ENCODE data around the gene KIAA0232. TPM values are rescaled to one million over a fixed set of nuclear protein-coding genes. Genes with fewer than 3 reads are reported as not detected.

KIAA0232 gene
- total and polyA plus RNA-seq, 4 donors: 8.9 to 34.4 (median 18.5) TPM

- DNase-seq (ENCODE audit: low spot score): no peak
- Histone ChIP-seq H3K36me3 (ENCODE audit: control insufficient read depth in 4 of 4, insufficient read depth in 3 of 4, low read depth in 1 of 4, low read length in 3 of 4) (peaks cover 0 to 10% (median 5%) of the 10 kb centered on the region in 4 donors), H3K9ac (ENCODE audit: low read depth in 1 of 2, low read length in 2 of 2) (no peak overlapping the region), H3K4me3 (ENCODE audit: low read depth in 1 of 3, low read length in 3 of 3) (no peak overlapping the region), H3K4me1 (ENCODE audit: control insufficient read depth in 4 of 4, insufficient read depth in 4 of 4, low read length in 3 of 4) (peaks cover 3 to 11% (median 4%) of the 10 kb centered on the region in 4 donors), H3K9me3 (ENCODE audit: control insufficient read depth in 4 of 4, low read length in 3 of 4) (peaks cover 0 to 2% (median under 1%) of the 10 kb centered on the region in 4 donors), H3K27me3 (ENCODE audit: control insufficient read depth in 4 of 4, insufficient read depth in 4 of 4, low read length in 3 of 4) (no peaks in the 10 kb centered on the region), H3K27ac (ENCODE audit: low read depth in 1 of 2, low read length in 2 of 2) (no peak overlapping the region)
- 97% methylated on average over 5 of the region's 5 CpGs for WGBS
- TF ChIP-seq JUND (IDR thresholded peaks at IDR 0.05): no peak
Observed at GRCh38 chr4:6851431-6851830, 68.9 kb downstream of the KIAA0232 start.

GRCh38 chr4:6851962-6852361 lies 69.4 kb downstream of the KIAA0232 start:
- peaks cover 3 to 11% (median 4%) of the 10 kb centered on the region in 4 donors for H3K4me1 ChIP-seq (ENCODE audit: control insufficient read depth in 4 of 4, insufficient read depth in 4 of 4, low read length in 3 of 4)
- H3K27me3 ChIP-seq (ENCODE audit: control insufficient read depth in 4 of 4, insufficient read depth in 4 of 4, low read length in 3 of 4): no peaks in the 10 kb centered on the region
- H3K27ac ChIP-seq (ENCODE audit: low read depth in 1 of 2, low read length in 2 of 2): no peak overlapping the region
- H3K9me3 ChIP-seq (ENCODE audit: control insufficient read depth in 4 of 4, low read length in 3 of 4): peaks cover 0 to 2% (median under 1%) of the 10 kb centered on the region in 4 donors
- WGBS: 72% methylated on average over 2 of the region's 2 CpGs
- peaks cover 0 to 11% (median 5%) of the 10 kb centered on the region in 4 donors for H3K36me3 ChIP-seq (ENCODE audit: control insufficient read depth in 4 of 4, insufficient read depth in 3 of 4, low read depth in 1 of 4, low read length in 3 of 4)
- DNase-seq (ENCODE audit: low spot score): no peak
- TF ChIP-seq TAF1 (conservative IDR thresholded peaks at IDR 0.05): no peak
- no peak for TF ChIP-seq HNF4G (IDR thresholded peaks at IDR 0.05)
- no peak for TF ChIP-seq FOXA2 (IDR thresholded peaks at IDR 0.05)
- TF ChIP-seq RXRA (IDR thresholded peaks at IDR 0.05): no peak
- TF ChIP-seq YY1 (IDR thresholded peaks at IDR 0.05): no peak
- no peak for TF ChIP-seq ATF3 (IDR thresholded peaks at IDR 0.05)
- TF ChIP-seq ZBTB33 (IDR thresholded peaks at IDR 0.05): no peak
- no peak overlapping the region for H3K4me3 ChIP-seq (ENCODE audit: low read depth in 1 of 3, low read length in 3 of 3)
- no peak overlapping the region for H3K9ac ChIP-seq (ENCODE audit: low read depth in 1 of 2, low read length in 2 of 2)

GRCh38 chr4:6852582-6852981 lies 70.1 kb downstream of the KIAA0232 start:
- Histone ChIP-seq H3K36me3 (ENCODE audit: control insufficient read depth in 4 of 4, insufficient read depth in 3 of 4, low read depth in 1 of 4, low read length in 3 of 4) (peaks cover 0 to 17% (median 6%) of the 10 kb centered on the region in 4 donors), H3K9me3 (ENCODE audit: control insufficient read depth in 4 of 4, low read length in 3 of 4) (peaks cover 0 to 2% (median under 1%) of the 10 kb centered on the region in 4 donors), H3K4me3 (ENCODE audit: low read depth in 1 of 3, low read length in 3 of 3) (no peak overlapping the region), H3K4me1 (ENCODE audit: control insufficient read depth in 4 of 4, insufficient read depth in 4 of 4, low read length in 3 of 4) (peaks cover 3 to 7% (median 4%) of the 10 kb centered on the region in 4 donors), H3K27ac (ENCODE audit: low read depth in 1 of 2, low read length in 2 of 2) (no peak overlapping the region), H3K9ac (ENCODE audit: low read depth in 1 of 2, low read length in 2 of 2) (no peak overlapping the region), H3K27me3 (ENCODE audit: control insufficient read depth in 4 of 4, insufficient read depth in 4 of 4, low read length in 3 of 4) (no peaks in the 10 kb centered on the region)
- no peak for TF ChIP-seq RXRA (IDR thresholded peaks at IDR 0.05)
- no peak for TF ChIP-seq TAF1 (conservative IDR thresholded peaks at IDR 0.05)
- no peak for TF ChIP-seq SP1 (IDR thresholded peaks at IDR 0.05)
- TF ChIP-seq ATF3 (IDR thresholded peaks at IDR 0.05): no peak
- no peak for TF ChIP-seq YY1 (IDR thresholded peaks at IDR 0.05)
- TF ChIP-seq REST (IDR thresholded peaks at IDR 0.05): no peak
- no peak for TF ChIP-seq GABPA (IDR thresholded peaks at IDR 0.05 in 1 of 2, conservative IDR thresholded peaks at IDR 0.05 in 1 of 2)
- TF ChIP-seq RAD21 (IDR thresholded peaks at IDR 0.05): no peak
- no peak for TF ChIP-seq NR2F2 (IDR thresholded peaks at IDR 0.05)
- no peak for TF ChIP-seq FOXA2 (IDR thresholded peaks at IDR 0.05)
- no peak for TF ChIP-seq EGR1 (IDR thresholded peaks at IDR 0.05; ENCODE audit: low read depth in 2 of 2)
- TF ChIP-seq CTCF (IDR thresholded peaks at IDR 0.05; ENCODE audit: low read depth, low read length, missing input control): no peak
- no peak for TF ChIP-seq ZBTB33 (IDR thresholded peaks at IDR 0.05)
- no peak for TF ChIP-seq FOXA1 (IDR thresholded peaks at IDR 0.05)
- no peak for TF ChIP-seq JUND (IDR thresholded peaks at IDR 0.05)
- TF ChIP-seq HNF4G (IDR thresholded peaks at IDR 0.05): no peak
- TF ChIP-seq HNF4A (conservative IDR thresholded peaks at IDR 0.05): no peak
- no peak for TF ChIP-seq MAX (IDR thresholded peaks at IDR 0.05)
- 38% methylated on average over 1 of the region's 1 CpG for WGBS
- no peak for DNase-seq (ENCODE audit: low spot score)
